ENCODE data around the gene LILRB3. TPM values are rescaled to one million over a fixed set of nuclear protein-coding genes. Genes with fewer than 3 reads are reported as not detected.

The LILRB3 gene
- total and polyA plus RNA-seq, 9 donors = 1.4 to 4.2 (median 2.7) TPM

DNA sequence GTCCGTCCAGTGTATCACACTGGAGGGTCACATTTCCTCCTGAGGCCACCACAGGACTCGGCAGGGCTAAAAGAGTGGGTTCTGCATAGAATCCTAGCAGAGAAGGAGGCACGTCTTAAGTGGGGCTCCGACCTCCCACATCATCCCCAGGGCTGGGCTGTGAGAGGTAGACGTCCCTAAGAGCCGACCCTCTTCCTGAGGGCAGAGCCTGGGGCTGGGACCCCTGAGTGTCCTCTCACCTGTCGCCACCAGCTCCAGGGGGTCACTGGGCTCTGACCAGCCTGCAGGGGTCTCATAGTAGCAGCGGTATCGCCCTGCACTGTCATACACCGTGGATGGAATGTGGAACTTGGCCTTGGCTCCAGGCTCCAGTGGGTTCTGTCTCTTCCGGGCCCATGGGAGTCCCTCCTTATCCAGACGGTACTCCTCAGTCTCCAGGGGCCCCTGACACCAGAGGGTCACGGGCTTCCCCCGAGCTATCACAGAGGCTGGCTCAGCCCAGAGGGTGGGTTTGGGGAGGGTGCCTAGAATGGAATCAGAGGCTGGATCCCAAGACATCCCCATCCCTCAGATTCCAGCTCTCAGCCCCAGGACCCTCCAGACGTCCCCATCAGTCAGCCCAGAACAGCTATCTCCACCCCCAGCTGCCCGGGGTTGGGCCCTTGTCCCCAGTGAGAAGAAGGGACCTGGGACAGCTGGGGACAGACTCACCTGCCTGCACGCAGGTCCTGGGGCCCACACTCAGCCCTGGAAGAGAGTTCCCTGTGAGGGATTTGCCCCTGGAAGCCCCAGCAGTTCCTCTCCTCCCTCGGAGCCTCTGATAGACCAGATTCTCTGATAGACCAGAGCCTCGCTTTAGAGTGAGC, 33.7 kb upstream of the LILRB3 start:
- Histone ChIP-seq H3K9me3 (replicated peaks; ENCODE audit: control insufficient read depth, low read depth, low read length) (no peaks in the 10 kb centered on the region), H3K27ac (ENCODE audit: low read length) (no peak overlapping the region), H3K27me3 (ENCODE audit: control insufficient read depth, insufficient read depth, low read length) (no peaks in the 10 kb centered on the region), H3K36me3 (ENCODE audit: control insufficient read depth, insufficient read depth, low read length) (no peaks in the 10 kb centered on the region), H3K4me3 (ENCODE audit: low read length) (peak overlapping the region; percentile 12), H3K4me1 (ENCODE audit: control insufficient read depth, insufficient read depth, low read length) (no peaks in the 10 kb centered on the region)
- 70% methylated on average over 9 of the region's 19 CpGs for WGBS (ENCODE audit: insufficient coverage)
- DNase-seq = no peak

GRCh38 chr19:54255105-54255775, 32.4 kb upstream of the LILRB3 start:
- H3K27me3 ChIP-seq (ENCODE audit: control insufficient read depth, insufficient read depth, low read length) = no peaks in the 10 kb centered on the region
- H3K36me3 ChIP-seq (ENCODE audit: control insufficient read depth, insufficient read depth, low read length) = no peaks in the 10 kb centered on the region
- H3K27ac ChIP-seq (ENCODE audit: low read length) = no peak overlapping the region
- DNase-seq = no peak
- WGBS (ENCODE audit: insufficient coverage) = 68% methylated on average over 14 of the region's 26 CpGs
- no peaks in the 10 kb centered on the region for H3K4me1 ChIP-seq (ENCODE audit: control insufficient read depth, insufficient read depth, low read length)
- no peak overlapping the region for H3K4me3 ChIP-seq (ENCODE audit: low read length)
- H3K9me3 ChIP-seq (replicated peaks; ENCODE audit: control insufficient read depth, low read depth, low read length) = no peaks in the 10 kb centered on the region

- Histone ChIP-seq H3K9me3 (replicated peaks; ENCODE audit: control insufficient read depth, low read depth, low read length) (no peaks in the 10 kb centered on the region), H3K27ac (ENCODE audit: low read length) (no peak overlapping the region), H3K4me3 (ENCODE audit: low read length) (no peak overlapping the region), H3K4me1 (ENCODE audit: control insufficient read depth, insufficient read depth, low read length) (no peaks in the 10 kb centered on the region), H3K27me3 (ENCODE audit: control insufficient read depth, insufficient read depth, low read length) (no peaks in the 10 kb centered on the region), H3K36me3 (ENCODE audit: control insufficient read depth, insufficient read depth, low read length) (no peaks in the 10 kb centered on the region)
- 40% methylated on average over 9 of the region's 17 CpGs for WGBS (ENCODE audit: insufficient coverage)
- DNase-seq = no peak
These were observed 31.5 kb upstream of the LILRB3 start for GRCh38 chr19:54254195-54254906.

DNA sequence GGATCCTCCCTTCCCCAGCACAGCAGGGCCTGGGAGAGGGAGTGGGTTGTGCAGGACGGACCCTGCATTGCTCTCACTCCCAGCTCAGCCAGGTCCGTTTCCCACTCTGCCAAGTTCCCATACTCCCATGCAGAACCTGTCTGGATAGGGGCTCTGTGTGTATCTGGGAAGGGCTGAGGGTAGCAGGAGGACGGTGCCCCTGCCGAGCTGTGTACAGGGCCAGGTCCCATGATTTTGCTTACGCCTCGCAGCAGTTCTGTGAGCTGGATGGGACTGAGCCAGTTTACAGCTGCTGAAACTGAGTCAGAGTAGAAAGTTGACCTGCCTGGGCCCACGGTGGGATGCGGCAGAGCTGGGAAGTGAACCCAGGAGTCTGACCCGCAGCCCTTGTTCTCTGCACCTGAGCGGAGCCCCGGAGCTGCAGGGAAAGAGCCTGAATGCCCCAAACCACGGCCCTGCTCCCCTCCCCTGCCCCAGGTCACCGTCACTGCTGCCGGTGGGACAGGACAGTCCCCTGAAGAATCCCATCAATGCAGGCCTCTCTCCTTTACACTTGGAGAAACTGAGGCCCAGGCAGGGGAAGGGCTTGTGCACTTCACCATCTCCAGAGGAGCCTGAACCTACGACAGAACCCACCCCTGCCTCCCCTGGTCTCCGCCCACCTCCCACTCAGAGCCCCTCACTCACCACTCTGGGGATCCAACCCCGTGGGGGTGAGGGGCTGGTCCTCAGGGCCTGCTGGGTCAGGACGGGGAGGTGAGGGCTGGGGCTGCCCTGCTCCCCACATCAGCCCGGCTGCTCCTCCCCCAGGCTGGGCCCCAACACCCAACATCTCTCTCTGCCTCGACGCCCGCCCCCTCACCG, 30.8 kb upstream of the LILRB3 start:
- WGBS (ENCODE audit: insufficient coverage) = 59% methylated on average over 16 of the region's 23 CpGs
- no peak overlapping the region for H3K4me3 ChIP-seq (ENCODE audit: low read length)
- no peaks in the 10 kb centered on the region for H3K36me3 ChIP-seq (ENCODE audit: control insufficient read depth, insufficient read depth, low read length)
- H3K27ac ChIP-seq (ENCODE audit: low read length) = no peak overlapping the region
- H3K9me3 ChIP-seq (replicated peaks; ENCODE audit: control insufficient read depth, low read depth, low read length) = no peaks in the 10 kb centered on the region
- no peaks in the 10 kb centered on the region for H3K4me1 ChIP-seq (ENCODE audit: control insufficient read depth, insufficient read depth, low read length)
- DNase-seq = no peak
- no peaks in the 10 kb centered on the region for H3K27me3 ChIP-seq (ENCODE audit: control insufficient read depth, insufficient read depth, low read length)

- DNase-seq = no peak
- no peak overlapping the region for H3K27ac ChIP-seq (ENCODE audit: low read length)
- H3K9me3 ChIP-seq (replicated peaks; ENCODE audit: control insufficient read depth, low read depth, low read length) = no peaks in the 10 kb centered on the region
- H3K4me3 ChIP-seq (ENCODE audit: low read length) = no peak overlapping the region
- no peaks in the 10 kb centered on the region for H3K4me1 ChIP-seq (ENCODE audit: control insufficient read depth, insufficient read depth, low read length)
- WGBS (ENCODE audit: insufficient coverage) = 65% methylated on average over 4 of the region's 11 CpGs
- no peaks in the 10 kb centered on the region for H3K36me3 ChIP-seq (ENCODE audit: control insufficient read depth, insufficient read depth, low read length)
- no peaks in the 10 kb centered on the region for H3K27me3 ChIP-seq (ENCODE audit: control insufficient read depth, insufficient read depth, low read length)
These were observed 30.0 kb upstream of the LILRB3 start for GRCh38 chr19:54252845-54253244.

DNA sequence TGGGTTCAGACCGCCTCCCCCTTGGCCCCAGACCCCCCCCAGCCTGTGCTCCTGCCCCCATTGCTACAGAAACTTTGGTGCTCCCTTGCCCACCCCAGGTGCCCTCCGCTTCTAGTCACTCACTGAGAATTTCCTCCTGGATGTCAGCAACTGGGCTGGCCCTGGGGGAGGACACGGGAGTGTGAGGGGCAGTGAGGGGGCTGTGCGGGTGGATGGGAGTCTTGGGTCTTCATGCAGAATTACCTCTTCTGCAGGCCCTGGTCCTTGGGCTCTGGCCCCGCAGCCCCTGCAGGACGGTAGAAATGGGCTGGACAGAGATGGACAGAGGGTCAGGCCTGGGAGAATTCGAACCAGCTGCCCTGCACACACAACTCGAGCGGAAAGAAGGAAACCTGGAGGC, 29.4 kb upstream of the LILRB3 start:
- no peak overlapping the region for H3K27ac ChIP-seq (ENCODE audit: low read length)
- H3K27me3 ChIP-seq (ENCODE audit: control insufficient read depth, insufficient read depth, low read length) = no peaks in the 10 kb centered on the region
- no peak overlapping the region for H3K4me3 ChIP-seq (ENCODE audit: low read length)
- H3K4me1 ChIP-seq (ENCODE audit: control insufficient read depth, insufficient read depth, low read length) = peaks cover 4% of the 10 kb centered on the region
- DNase-seq = no peak
- 60% methylated on average over 9 of the region's 9 CpGs for WGBS (ENCODE audit: insufficient coverage)
- H3K36me3 ChIP-seq (ENCODE audit: control insufficient read depth, insufficient read depth, low read length) = no peaks in the 10 kb centered on the region
- no peaks in the 10 kb centered on the region for H3K9me3 ChIP-seq (replicated peaks; ENCODE audit: control insufficient read depth, low read depth, low read length)

GRCh38 chr19:54248016-54248601, 25.3 kb upstream of the LILRB3 start:
- WGBS (ENCODE audit: insufficient coverage) = 57% methylated on average over 6 of the region's 8 CpGs
- peak overlapping the region; percentile 37 for H3K27ac ChIP-seq (ENCODE audit: low read length)
- H3K27me3 ChIP-seq (ENCODE audit: control insufficient read depth, insufficient read depth, low read length) = no peaks in the 10 kb centered on the region
- no peaks in the 10 kb centered on the region for H3K9me3 ChIP-seq (replicated peaks; ENCODE audit: control insufficient read depth, low read depth, low read length)
- no peak overlapping the region for H3K4me3 ChIP-seq (ENCODE audit: low read length)
- H3K4me1 ChIP-seq (ENCODE audit: control insufficient read depth, insufficient read depth, low read length) = peaks cover 4% of the 10 kb centered on the region
- peak; percentile 82 for DNase-seq
- H3K36me3 ChIP-seq (ENCODE audit: control insufficient read depth, insufficient read depth, low read length) = no peaks in the 10 kb centered on the region

DNA sequence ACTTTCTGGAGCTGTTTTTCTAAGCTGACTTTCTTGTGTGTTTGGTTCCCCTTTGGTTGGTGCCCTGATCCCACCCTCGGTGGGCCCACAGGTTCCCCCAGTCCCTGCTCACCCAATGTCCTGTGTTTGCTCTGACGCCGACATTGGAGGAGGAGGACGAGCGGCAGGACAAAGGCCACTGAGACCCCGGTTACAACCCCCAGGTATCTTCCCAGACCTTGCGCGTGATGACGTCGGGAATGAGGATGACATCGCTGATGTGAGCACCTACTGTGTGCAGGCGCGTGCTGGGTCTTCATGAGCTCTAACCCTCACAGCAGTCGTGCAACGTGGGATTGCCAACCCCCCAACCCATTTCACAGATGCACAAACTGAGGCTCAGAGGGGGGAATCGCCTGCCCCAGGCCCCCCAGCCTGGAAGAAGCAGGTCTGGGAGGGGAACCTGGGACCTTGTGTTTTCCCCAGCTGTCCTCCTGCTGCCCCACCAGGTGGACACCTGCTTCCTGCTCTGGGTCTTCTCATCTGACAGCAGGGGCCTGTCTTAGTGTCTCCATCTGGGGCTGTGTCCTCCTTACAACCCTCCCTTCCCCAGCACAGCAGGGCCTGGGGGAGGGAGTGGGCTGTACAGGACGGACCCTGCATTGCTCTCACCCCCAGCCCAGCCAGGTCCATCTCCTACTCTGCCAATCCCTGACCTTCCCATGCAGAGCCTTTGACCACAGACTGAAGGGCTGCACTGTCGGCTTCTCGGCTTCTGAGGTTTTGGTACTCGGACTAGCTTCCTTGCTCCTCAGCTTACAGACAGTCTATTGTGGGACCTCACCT, 24.5 kb upstream of the LILRB3 start:
- Histone ChIP-seq H3K27me3 (ENCODE audit: control insufficient read depth, insufficient read depth, low read length) (no peaks in the 10 kb centered on the region), H3K27ac (ENCODE audit: low read length) (peak overlapping the region; percentile 52), H3K4me1 (ENCODE audit: control insufficient read depth, insufficient read depth, low read length) (peaks cover 4% of the 10 kb centered on the region), H3K4me3 (ENCODE audit: low read length) (no peak overlapping the region), H3K36me3 (ENCODE audit: control insufficient read depth, insufficient read depth, low read length) (no peaks in the 10 kb centered on the region), H3K9me3 (replicated peaks; ENCODE audit: control insufficient read depth, low read depth, low read length) (no peaks in the 10 kb centered on the region)
- WGBS (ENCODE audit: insufficient coverage) = 89% methylated on average over 17 of the region's 20 CpGs
- DNase-seq = no peak

DNA sequence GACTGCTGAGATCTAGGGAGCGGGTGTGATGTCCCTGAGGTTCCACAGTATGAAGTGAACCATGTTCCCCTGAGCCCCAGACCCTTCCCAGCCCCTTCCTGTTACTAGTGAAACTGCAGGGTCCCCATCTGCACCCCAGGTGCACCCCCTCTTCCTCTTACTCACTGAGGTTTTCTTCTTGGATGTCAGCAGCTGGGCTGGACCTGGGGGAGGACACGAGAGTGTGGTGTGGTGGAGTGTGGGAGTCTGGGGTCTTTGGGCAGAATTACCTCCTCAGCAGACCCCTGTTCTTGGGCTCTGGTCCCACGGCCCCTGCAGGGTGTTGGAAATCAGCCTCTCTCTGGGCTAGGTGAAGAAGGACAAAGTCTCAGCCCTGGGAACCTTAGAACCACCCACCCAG, 23.1 kb upstream of the LILRB3 start:
- Histone ChIP-seq H3K27ac (ENCODE audit: low read length) (no peak overlapping the region), H3K4me1 (ENCODE audit: control insufficient read depth, insufficient read depth, low read length) (peaks cover 4% of the 10 kb centered on the region), H3K9me3 (replicated peaks; ENCODE audit: control insufficient read depth, low read depth, low read length) (no peaks in the 10 kb centered on the region), H3K27me3 (ENCODE audit: control insufficient read depth, insufficient read depth, low read length) (no peaks in the 10 kb centered on the region), H3K4me3 (ENCODE audit: low read length) (no peak overlapping the region), H3K36me3 (ENCODE audit: control insufficient read depth, insufficient read depth, low read length) (no peaks in the 10 kb centered on the region)
- no peak for DNase-seq
- no CpG with 5 or more reads among the region's 3 CpGs for WGBS (ENCODE audit: insufficient coverage)
